ENCODE results near the gene HEXD. TPM values are rescaled to one million over a fixed set of nuclear protein-coding genes. Genes with fewer than 3 reads are reported as not detected.

HEXD gene
- total RNA-seq, 4 donors from 2014 or later: 15.9 to 53.7 (median 39.8) TPM

- Histone ChIP-seq H3K4me1 (no peaks in the 10 kb centered on the region), H3K9me3 (no peaks in the 10 kb centered on the region), H3K4me3 (no peak overlapping the region), H3K27ac (no peak overlapping the region), H3K36me3 (no peaks in the 10 kb centered on the region), H3K27me3 (no peaks in the 10 kb centered on the region)
- intact Hi-C loops (cut with DNase I; ENCODE audit: low total_unique reads): no loop called here
- TF ChIP-seq POLR2A (IDR thresholded peaks at IDR 0.05): no peak
- TF ChIP-seq CTCF (IDR thresholded peaks at IDR 0.05): no peak
- no peak for DNase-seq
Measured at GRCh38 chr17:82480318-82480717, 62.2 kb downstream of the HEXD start.

- no peak overlapping the region for H3K27ac ChIP-seq
Measured at GRCh38 chr17:82483204-82483660, 65.1 kb downstream of the HEXD start.

GRCh38 chr17:82483836-82484235, 65.7 kb downstream of the HEXD start:
- DNase-seq: no peak
- Histone ChIP-seq H3K27me3 (no peaks in the 10 kb centered on the region), H3K9me3 (no peaks in the 10 kb centered on the region), H3K36me3 (no peaks in the 10 kb centered on the region), H3K4me1 (no peaks in the 10 kb centered on the region), H3K4me3 (no peak overlapping the region), H3K27ac (no peak overlapping the region)
- TF ChIP-seq CTCF (IDR thresholded peaks at IDR 0.05) (no peak), POLR2A (IDR thresholded peaks at IDR 0.05) (no peak)
- intact Hi-C loops (cut with DNase I; ENCODE audit: low total_unique reads): no loop called here

More at GRCh38 chr17:82483204-82483660, 65.1 kb downstream of the HEXD start:
- Histone ChIP-seq H3K4me1 (no peaks in the 10 kb centered on the region), H3K36me3 (no peaks in the 10 kb centered on the region), H3K9me3 (no peaks in the 10 kb centered on the region), H3K27me3 (no peaks in the 10 kb centered on the region), H3K4me3 (no peak overlapping the region)
- DNase-seq: no peak
- intact Hi-C loops (cut with DNase I; ENCODE audit: low total_unique reads): no loop called here
- TF ChIP-seq CTCF (IDR thresholded peaks at IDR 0.05) (no peak), POLR2A (IDR thresholded peaks at IDR 0.05) (no peak)

GRCh38 chr17:82486231-82487094, 68.3 kb downstream of the HEXD start:
- DNase-seq: no peak
- H3K9me3 ChIP-seq: no peaks in the 10 kb centered on the region
- H3K36me3 ChIP-seq: no peaks in the 10 kb centered on the region
- H3K4me1 ChIP-seq: no peaks in the 10 kb centered on the region
- no peaks in the 10 kb centered on the region for H3K27me3 ChIP-seq
- H3K4me3 ChIP-seq: no peak overlapping the region
- no peak overlapping the region for H3K27ac ChIP-seq
- TF ChIP-seq CTCF (IDR thresholded peaks at IDR 0.05) (no peak), POLR2A (IDR thresholded peaks at IDR 0.05) (no peak)
- intact Hi-C loops (cut with DNase I; ENCODE audit: low total_unique reads): no loop called here

GRCh38 chr17:82487910-82488309, 69.8 kb downstream of the HEXD start:
- TF ChIP-seq POLR2A (IDR thresholded peaks at IDR 0.05) (no peak), CTCF (IDR thresholded peaks at IDR 0.05) (no peak)
- Histone ChIP-seq H3K4me3 (no peak overlapping the region), H3K27ac (no peak overlapping the region), H3K4me1 (no peaks in the 10 kb centered on the region), H3K36me3 (no peaks in the 10 kb centered on the region), H3K27me3 (no peaks in the 10 kb centered on the region), H3K9me3 (no peaks in the 10 kb centered on the region)
- no peak for DNase-seq
- intact Hi-C loops (cut with DNase I; ENCODE audit: low total_unique reads): no loop called here

Data from uterus (tissue), 4 donors.